GM12878 (cell line): ENCODE measurements around the gene SLC35G1. TPM values are rescaled to one million over a fixed set of nuclear protein-coding genes. Genes with fewer than 3 reads are reported as not detected.

Experiments used
- DPF2 ChIP-seq: fragments of 450-650 bp; IDR thresholded peaks from 2 replicates; pipeline ENCODE4 v1.6.1; 2017; ENCODE audit warnings: mild to moderate bottlenecking
- FOXK2 ChIP-seq: fragments of 450-650 bp; IDR thresholded peaks from 2 replicates; pipeline ENCODE4 v1.6.1; 2017; ENCODE audit warnings: mild to moderate bottlenecking, moderate library complexity
- IRF3 ChIP-seq: fragments of 450-650 bp; IDR thresholded peaks from 2 replicates; pipeline ENCODE4 v1.6.1; 2014; ENCODE audit warnings: mild to moderate bottlenecking
- KAT2A ChIP-seq: conservative IDR thresholded peaks from 2 replicates; pipeline ENCODE4 v1.6.1; 2011; ENCODE audit warnings: low read depth, low read length; ENCODE audit not compliant: control insufficient read depth
- KDM1A ChIP-seq: fragments of 200-600 bp; sonication (generic); IDR thresholded peaks from 2 replicates; pipeline ENCODE4 v1.6.1; 2016; ENCODE audit warnings: borderline replicate concordance
- KLF5 ChIP-seq: fragments of 450-650 bp; IDR thresholded peaks from 2 replicates; pipeline ENCODE4 v1.6.1; 2014; ENCODE audit warnings: mild to moderate bottlenecking; ENCODE audit not compliant: partially characterized antibody
- MLLT1 ChIP-seq: fragments of 450-650 bp; IDR thresholded peaks from 2 replicates; pipeline ENCODE4 v1.6.1; 2016; ENCODE audit warnings: mild to moderate bottlenecking
- MYC ChIP-seq: IDR thresholded peaks from 2 replicates; pipeline ENCODE4 v1.6.1; 2011; ENCODE audit warnings: mild to moderate bottlenecking, low read length, moderate library complexity, inconsistent platforms; ENCODE audit not compliant: insufficient read depth, insufficient replicate concordance, insufficient read length, severe bottlenecking
- NKRF ChIP-seq: fragments of 450-650 bp; conservative IDR thresholded peaks from 2 replicates; pipeline ENCODE4 v1.6.1; 2017; ENCODE audit warnings: mild to moderate bottlenecking, moderate library complexity
- NR2C2 ChIP-seq: IDR thresholded peaks from 2 replicates; pipeline ENCODE4 v1.6.1; 2011; ENCODE audit warnings: borderline replicate concordance, low read depth; ENCODE audit not compliant: control insufficient read depth, insufficient read length
- PML ChIP-seq: IDR thresholded peaks from 2 replicates; pipeline ENCODE4 v1.6.1; 2012; ENCODE audit warnings: low read length, inconsistent platforms
- SIN3A ChIP-seq: IDR thresholded peaks from 2 replicates; pipeline ENCODE4 v1.6.1; 2012; ENCODE audit warnings: low read depth, low read length, improper control_type of control experiment
- SKIL ChIP-seq: fragments of 450-650 bp; IDR thresholded peaks from 2 replicates; pipeline ENCODE4 v1.6.1; 2017; ENCODE audit warnings: mild to moderate bottlenecking, low read depth, inconsistent platforms; ENCODE audit not compliant: poor library complexity, severe bottlenecking
- SMARCA5 ChIP-seq: fragments of 450-650 bp; IDR thresholded peaks from 2 replicates; pipeline ENCODE4 v1.6.1; 2017; ENCODE audit warnings: mild to moderate bottlenecking
- YY1 ChIP-seq: IDR thresholded peaks from 2 replicates; pipeline ENCODE4 v1.6.1; 2011; ENCODE audit warnings: low read depth, mild to moderate bottlenecking, low read length
- ZBTB40 ChIP-seq: fragments of 450-650 bp; IDR thresholded peaks from 2 replicates; pipeline ENCODE4 v1.6.1; 2016; ENCODE audit warnings: mild to moderate bottlenecking, moderate library complexity, borderline replicate concordance
- ZNF207 ChIP-seq: fragments of 450-650 bp; IDR thresholded peaks from 2 replicates; pipeline ENCODE4 v1.6.1; 2014; ENCODE audit warnings: antibody characterized with exemption, mild to moderate bottlenecking, borderline replicate concordance
- ZNF274 ChIP-seq: IDR thresholded peaks from one replicate; pipeline ENCODE4 v1.8.0; 2011; ENCODE audit not compliant: insufficient read length, insufficient read depth
- polyA plus RNA-seq, 11 experiments: library from polyadenylated mRNA; depleted of rRNA in 4 of 11; unstranded in 6 of 11; stranded (reverse) in 5 of 11; fragments of >200 nt; fragmentation: Nextera tagmentation in 4 of 11; fragmentation: Illumina TruSeq in 1 of 11; extraction: Ambion mirVana in 4 of 11; extraction: Trizol in 1 of 11; gene quantifications; 1 replicate in 1 of 11; 2 replicates in 10 of 11; pipeline versions ENCODE4 v1.2.1 to v1.2.3, GENCODE V29; 2011 to 2016; ENCODE audit warnings: inconsistent platforms in 2 of 11, missing spikeins in 2 of 11, low read depth in 1 of 11
- total RNA-seq, 4 experiments: library from RNA; depleted of rRNA in 3 of 4; stranded (reverse); fragments of >200 nt in 3 of 4; fragmentation: Illumina TruSeq in 1 of 4; extraction: Trizol in 1 of 4; gene quantifications; 2 replicates each; pipeline versions ENCODE4 v1.2.1 to v1.2.3, GENCODE V29; 2013 to 2021

SLC35G1 gene
- total and polyA plus RNA-seq, 10 of the 15 experiments (the other 5 are each of a cell fraction or from before 2014, with no cell fraction given) = 1.7 to 8.8 (median 6.7) TPM

GRCh38 chr10:93893646-93894515 is at the start of gene SLC35G1 (continued):
- TF ChIP-seq NKRF = peak; percentile 86; the same call in 1 of the 2 replicates
- TF ChIP-seq KDM1A = no peak
- TF ChIP-seq SIN3A = no peak; the same call in 1 of the 2 replicates
- TF ChIP-seq SKIL = no peak
- peak; percentile 93 for TF ChIP-seq SMARCA5
- TF ChIP-seq ZBTB40 = no peak
- no peak for TF ChIP-seq IRF3
- peak; percentile 21 for TF ChIP-seq KLF5
- TF ChIP-seq MLLT1 = no peak
- no peak; the same call in 1 of the 2 replicates for TF ChIP-seq PML
- TF ChIP-seq YY1 = peak; percentile 77
- peak; percentile 68 for TF ChIP-seq MYC
- no peak for TF ChIP-seq NR2C2
- TF ChIP-seq ZNF207 = 0 out of 2 replicates have a peak, but pooled peaks have one; percentile 45
- peak; percentile 85 for TF ChIP-seq DPF2
- TF ChIP-seq ZNF274 = no peak
- no peak for TF ChIP-seq KAT2A
- no peak for TF ChIP-seq FOXK2
